CD4-positive, alpha-beta T cell treated with Interferon alpha-2 for 1 hour (primary cell): ENCODE measurements around the gene RIMS4.

ENCODE experiments used
- DNase-seq, 2 donors: peaks; one replicate each; pipeline ENCODE4 v3.0.0-alpha.2; 2020 to 2022

The RIMS4 gene

DNA sequence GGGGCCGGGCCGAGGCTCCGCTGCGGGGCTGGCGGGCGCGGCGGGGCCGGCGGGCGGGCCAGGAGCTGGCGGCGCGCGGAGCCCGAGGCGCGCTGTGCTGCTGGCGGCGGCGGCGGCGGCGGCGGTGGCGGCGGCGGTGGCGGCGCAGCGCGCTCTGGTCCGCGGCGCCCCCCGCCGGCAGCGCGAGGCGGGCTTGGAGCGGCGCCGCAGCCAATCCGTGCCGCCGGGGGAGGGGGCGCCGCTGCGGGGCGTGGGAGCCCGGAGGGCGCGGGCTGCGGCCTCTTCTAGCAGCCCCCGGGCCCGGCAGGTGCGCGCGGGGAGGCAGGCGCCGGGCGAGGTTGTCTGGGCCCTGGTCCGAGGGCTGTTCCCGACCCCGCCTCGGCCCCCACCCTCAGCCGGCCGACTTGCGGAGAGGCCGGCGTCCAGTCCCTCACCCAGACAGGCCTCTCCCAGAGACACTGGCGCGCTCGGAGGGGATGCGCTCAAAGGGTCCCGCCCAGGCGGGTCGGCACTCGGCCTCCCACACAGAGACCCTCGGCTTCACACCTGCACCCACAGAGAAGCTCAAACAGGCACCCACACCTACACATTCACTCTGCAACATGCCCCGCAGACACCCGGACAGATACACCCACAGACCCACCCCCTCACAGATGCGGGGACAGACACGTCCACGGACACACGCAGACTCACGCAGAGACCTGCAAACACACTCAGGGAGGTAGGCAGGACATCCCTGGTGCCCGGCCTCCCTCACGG lies at the start of gene RIMS4:
RIMS4 (minus strand) TSS at position 156 of the 759 bp plus-strand sequence. CDS start 275 bp downstream, outside the sequence.
- no peak for DNase-seq

DNA sequence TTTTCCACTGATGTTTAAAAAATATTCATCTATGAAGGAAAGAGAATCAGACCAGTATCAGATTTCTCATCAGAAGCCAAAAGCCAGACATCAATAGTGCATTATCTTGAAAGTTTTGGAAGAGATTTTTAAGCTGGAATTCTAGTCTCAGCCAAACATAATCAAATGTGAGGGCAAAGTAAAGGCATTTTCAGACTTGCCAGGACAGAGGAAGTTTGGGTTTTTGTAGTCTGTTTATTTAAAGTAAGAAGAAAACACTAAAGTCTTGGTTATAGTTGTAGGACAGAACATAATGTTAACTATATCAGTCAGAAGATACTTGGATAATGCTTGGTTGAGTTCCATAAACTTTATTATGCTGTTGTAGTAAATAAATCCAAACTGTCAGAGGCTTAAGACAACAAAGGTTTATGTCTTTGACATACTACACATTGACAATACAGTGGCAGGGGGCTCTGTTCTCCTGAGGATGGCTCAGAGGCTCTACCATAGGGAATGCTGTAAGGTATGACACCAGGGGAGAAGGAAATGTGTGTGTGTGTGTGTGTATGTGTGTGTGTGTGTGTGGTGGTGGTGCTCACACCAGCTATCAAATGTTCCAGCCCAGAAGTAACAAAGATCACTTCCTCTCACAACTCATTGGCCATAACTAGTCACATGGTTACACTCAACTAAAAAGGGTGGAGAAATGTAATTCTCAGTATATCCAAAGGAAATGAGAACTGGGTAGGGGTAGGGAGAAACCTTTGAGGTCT lies 48.4 kb upstream of the RIMS4 start:
- peak in 1 of 2 donors; percentile 15 for DNase-seq

DNA sequence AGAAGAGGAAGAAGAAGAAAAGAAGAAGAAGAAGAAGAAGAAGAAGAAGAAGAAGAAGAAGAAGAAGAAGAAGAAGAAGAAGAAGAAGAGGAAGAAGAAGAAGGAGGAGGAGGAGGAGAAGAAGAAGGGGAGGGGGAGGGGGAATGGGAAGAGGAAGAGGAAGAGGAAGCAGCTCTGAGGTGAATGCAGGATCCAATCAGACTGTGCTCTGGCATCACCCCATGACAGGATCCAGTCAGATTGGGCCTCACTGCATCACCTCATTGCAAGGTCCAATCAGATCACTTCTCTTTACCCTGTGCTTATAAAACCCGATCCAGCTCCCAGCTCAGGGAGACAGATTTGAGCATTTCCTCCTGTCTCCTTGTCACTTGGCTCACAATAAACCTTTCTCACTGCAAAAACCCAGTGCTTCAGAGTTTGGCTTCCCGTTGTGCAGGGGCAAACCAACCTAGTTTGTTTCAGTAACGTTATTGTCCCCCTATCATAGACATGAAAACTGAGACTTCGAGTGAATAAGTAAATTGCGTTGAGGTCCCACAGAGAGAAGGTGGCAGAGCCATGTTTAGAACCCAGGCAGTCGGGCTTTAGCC lies 46.6 kb upstream of the RIMS4 start:
- DNase-seq = no peak

DNA sequence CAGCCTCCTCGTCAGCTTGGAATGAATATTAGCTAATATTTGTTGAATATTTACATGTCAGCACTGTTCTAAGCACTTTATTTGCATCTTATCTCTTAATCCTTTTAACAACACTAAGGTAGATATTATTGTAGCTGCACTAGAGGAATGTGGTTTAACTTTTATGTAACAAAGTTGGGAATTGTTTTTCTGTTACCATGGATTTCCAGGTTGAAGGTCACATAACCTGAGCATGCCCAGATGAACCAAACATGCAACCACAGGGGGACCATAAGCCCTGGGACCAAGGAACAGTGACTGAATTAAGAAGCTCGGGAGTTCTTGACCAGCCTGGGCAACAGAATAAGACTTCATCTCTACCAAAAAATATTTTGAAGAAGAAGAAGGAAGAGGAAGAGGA lies 46.1 kb upstream of the RIMS4 start:
- DNase-seq = no peak

DNA sequence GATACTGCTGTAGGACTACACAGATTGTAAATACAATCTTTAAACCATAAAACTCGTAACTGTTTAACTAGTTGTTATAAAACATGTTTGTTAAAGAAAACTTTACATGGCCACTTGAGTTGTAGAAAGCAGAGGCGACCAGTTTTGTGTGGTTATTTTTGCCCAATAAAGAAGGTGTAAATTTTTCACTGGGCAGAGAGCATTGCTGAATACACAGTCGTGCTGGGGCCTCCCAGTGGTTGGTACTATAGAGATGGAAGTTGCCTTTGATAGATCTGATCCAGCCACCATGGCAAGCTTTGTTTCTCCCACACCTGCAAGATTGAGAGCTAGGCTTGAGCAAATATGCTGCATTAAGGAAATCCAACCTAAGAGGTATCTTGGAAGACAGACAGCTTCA lies 41.2 kb upstream of the RIMS4 start:
- DNase-seq = no peak

DNA sequence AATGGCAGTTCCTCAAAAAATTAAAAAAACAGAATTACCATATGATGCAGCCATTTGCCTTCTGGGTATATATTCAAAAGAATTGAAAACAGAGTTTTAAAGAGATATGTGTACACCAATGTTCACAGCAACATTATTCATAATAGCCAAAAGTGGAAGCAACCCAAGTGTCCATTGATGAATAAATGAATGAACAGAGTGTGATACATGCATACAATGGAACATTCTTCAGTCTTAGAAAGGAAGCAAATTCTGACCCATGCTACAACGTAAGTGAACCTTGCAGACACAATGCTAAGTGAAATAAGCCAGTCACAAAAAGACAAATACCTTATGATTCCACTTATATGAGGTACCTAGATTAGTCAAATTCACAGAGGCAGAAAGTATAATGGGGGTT lies 40.5 kb upstream of the RIMS4 start:
- no peak for DNase-seq

DNA sequence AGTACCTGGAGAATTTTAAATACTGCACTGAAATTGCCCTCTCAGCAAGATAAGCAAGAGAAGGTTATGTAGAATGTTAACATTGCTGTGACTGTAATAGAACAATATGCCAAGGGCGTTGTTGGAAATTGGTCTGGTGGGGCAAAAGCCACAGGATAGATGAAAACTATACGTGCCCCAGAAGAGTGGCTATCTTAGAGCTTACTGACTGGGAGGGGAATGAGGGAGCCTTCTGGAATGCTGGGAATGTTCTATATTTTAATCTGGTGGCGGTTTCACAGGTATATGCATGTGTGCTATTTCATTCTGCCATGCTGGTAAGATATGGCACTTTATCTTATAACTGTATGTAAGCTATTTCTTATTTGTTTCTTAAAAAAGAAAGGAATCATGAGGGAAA lies 39.9 kb upstream of the RIMS4 start:
- no peak for DNase-seq

DNA sequence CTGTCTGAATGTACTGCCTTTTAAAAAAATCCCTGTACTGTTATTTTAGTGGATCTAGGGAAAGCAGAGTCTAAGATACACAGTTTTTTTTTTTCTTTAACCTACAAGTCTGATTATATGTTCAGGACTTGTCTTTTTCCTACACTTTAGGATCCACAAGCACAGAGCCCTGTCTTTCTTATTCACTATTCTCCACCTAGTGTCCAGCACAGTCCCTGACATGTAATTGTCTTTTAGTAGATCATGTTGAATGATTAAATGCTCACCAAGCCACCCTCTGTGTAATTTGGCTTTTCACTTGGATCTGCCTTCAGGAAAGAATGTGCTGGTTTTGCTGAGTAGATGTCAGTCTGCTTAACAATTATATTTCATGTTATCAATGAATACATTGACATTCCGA lies 39.4 kb upstream of the RIMS4 start:
- DNase-seq = no peak

DNA sequence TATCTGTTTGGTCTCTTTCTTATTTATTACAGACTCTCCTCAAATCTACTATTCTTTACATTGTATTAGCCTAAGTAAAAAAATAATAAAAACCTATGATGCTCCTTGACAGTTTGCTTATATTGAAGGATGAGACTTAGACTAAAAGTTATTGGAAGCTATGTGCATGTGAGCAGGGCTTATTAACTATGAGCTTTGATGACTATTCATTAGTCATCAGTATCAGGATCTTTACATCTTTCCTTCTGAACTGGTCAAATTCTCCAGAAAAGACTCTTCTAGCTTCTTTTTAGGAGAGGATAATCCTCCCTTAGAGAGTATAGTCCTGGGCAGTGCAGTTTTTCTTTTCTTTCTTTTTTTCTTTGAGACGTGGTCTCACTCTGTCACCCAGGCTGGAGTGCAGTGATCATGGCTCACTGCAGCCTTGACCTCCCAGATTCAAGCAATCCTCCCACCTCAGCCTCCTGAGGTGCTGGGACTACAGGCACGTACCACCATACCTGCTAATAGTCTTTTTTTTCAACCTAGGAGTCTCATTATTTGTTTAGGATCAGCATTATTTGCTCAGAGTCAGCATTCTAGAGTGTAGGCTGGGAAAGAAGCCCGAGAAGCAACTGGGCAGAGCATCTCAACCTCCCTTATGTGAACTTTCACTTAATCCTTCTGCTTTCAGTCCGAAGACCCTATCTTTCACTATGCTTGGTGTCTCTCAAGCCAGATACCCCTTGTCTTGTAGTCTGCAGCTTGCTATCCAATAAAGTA lies 38.1 kb upstream of the RIMS4 start:
- no peak for DNase-seq

DNA sequence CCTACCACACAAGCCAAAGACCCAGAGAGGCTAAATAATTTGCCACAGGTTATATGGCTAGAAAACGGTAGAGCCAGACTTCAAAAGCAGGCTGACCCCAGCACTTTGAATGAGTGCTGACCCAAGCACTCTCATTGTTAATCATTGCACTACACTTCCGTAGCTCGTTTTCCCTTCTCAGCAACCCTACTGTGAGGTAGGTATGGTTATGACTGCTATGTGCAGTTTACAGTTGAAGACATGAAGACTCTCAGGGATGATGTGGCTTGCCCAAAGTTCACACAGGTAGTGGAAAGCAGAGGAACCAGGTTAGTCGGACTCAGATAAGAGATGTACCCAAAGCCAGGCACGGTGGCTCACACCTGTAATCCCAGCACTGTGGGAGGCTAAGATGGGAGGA lies 33.5 kb upstream of the RIMS4 start:
- DNase-seq = no peak

DNA sequence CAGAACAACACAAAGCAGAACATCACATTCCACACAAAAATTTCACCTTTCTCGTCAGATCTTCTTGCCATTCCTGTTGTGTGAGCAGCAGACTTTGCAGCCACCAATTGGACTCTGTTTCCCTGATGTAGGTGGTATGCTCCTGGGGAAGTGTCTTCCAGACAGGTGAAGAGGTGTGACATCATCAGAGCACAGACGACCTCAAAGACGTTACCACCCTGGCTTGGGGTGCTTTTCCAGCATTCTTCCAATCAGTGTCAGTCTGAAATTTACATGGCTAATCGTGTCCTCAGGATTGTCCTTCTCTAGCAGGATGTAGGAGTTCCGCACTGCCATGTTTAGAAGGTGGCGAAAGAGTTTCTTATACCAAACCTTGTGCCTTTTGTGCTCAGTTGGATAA lies 31.6 kb upstream of the RIMS4 start:
- no peak for DNase-seq

DNA sequence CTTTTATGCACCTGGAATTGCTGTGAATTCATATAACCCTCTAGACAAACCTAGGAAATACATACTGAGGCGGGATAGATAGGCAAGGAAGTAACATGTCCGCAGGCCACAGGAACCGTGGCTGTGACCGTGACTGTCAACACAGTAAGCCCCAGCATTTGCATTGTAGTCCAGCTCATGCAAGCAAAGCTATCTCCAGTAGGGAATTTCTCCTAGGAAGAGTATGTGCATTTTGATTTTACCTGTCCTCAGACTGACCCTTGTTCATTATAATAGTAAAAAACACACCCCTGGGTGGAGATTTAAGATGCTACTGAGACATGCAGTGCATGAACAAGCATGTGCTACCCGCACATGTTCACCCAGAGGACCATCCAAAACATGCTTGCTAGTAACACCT lies 30.5 kb upstream of the RIMS4 start:
- DNase-seq = no peak

DNA sequence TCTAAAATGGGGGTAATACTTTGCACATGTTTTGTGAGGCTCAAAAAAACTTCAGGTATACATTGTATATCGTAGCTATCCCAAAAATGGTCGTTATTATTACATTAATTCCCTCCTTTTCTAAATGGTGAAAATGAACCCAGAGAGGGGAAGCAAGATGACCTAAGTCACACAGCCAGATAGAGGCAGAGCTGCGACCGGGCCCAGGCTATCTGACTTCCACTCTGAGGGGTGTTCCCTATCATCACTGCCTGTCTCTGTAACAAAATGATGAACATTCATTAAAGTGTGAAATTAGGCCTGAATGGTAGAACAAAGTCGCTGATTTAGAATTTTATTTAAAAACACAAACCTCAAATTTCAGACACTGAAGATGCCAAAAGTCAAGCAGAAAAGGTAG lies 29.1 kb upstream of the RIMS4 start:
- no peak for DNase-seq

DNA sequence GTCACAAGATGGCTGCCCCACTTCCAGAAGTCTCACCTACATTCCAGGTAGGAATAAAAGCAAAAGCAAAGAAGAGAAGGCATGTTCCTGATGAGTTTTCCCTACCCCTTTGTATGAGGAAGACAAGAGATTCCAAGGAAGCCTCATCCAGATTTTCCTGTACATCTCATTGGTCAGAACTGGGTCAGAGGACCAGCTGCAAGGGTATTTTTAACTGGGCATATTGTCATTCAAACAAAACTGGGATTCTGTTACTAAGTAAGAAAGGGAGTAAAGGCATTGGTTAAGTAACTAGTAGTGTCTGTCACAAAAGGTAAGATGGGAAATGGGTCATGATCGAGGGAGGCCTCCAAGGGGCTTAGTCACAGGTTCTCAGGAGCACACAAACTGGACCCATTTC lies 28.2 kb upstream of the RIMS4 start:
- no peak for DNase-seq

DNA sequence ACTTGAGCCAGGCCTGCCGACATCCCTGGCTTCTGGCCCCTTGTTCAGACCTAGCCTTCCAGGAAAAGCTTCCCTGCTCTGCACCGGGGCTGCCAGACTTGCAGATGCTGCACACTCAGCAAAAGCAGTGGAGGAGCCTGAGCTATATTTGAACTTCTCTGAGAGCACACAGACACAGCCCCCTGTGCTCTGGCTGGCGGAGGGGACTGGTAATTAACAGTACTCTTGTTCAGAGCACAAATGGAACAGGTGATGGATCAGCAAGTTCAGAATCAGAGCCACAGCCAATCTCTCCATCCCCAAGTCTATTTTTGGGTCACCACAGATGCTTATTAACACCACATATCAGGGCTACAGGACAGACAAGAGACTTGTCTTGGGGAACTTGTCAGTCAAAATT lies 27.6 kb upstream of the RIMS4 start:
- DNase-seq = no peak

DNA sequence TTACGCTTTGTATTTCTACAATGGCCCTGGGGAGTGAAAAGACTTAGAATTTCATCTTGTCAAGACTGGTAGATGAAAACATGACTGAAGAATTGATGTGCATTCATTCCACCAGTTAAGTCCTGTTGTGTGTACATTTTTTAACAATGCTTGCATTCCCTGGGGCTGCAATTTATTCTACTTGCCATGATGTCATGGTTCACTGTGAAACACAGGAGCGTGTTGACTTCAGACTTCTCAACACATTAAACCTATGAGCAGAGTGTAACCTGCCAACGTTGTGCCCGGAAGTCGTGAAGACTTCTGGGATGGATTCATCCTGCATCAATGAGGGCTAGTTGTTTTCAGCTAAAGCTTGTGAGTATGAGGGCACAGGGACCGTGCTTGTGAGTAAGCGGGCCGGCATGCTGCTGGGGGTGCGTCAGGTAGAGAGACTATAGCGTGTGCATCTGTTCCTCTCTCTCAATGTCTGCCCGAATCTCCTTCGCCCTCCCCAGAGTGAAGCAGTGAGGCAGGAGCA lies 26.3 kb upstream of the RIMS4 start:
- no peak for DNase-seq

DNA sequence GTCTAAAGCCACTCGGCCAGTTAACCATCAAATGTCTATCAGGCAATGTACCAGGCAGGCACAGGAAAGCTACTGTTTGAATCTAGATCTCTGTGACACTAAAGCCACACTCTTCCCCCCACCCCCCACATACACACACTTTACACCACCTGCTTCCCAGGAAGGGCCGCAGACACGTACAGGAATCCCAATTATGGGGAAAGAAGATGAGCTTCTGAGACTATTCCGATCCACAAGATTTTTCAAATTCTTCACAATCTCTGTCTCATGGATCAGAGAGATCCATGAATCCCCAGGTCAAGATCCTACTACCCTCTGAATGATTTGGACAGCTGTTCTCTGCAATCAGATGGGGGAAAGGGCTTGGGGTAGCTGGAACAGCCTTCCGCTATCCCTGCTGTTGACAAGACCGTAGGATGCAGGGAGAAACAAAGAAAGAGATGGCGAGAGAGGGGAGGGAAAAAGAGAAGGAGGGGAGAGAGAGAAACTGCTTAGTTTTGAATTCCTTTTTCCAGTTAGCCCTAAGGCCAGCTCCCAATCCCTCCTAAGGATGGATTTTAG lies 25.4 kb upstream of the RIMS4 start:
- DNase-seq = no peak

DNA sequence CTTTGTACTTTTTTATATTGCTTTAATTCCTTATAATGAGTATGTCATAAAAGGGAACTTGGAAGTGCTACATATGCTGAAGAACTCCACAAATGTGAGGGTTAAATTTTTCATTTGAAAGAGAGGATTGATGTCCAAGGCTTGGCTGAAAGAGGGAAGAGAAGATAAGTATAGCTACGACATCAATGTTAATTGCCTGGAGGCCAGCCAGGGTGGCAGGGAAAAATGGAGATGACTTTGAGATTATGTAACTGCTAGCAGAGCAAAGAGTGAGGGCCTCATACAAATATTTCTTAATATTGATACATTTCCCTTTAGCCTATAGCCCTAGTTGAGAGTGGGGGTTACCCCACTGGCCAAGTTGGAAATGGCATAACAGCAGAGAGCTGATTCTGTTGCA lies 24.8 kb upstream of the RIMS4 start:
- DNase-seq = no peak

DNA sequence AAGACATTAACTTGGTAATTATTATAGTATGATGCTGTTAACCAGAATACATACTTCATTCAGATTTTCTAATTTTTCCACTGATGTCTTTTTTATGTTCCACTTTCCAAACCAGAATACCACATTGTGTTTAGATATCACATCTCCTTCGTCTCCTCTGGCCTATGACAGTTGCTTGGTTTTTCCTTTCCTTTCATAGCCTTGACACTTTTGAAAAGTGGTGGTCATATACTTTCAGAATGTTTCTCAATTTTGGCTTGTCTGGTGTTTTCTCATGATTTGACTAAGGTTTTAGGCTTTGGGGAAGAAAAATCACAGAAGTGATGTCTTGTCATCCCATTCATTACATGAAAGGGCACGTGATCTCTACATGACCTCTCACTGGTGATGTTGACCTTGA lies 24.3 kb upstream of the RIMS4 start:
- no peak for DNase-seq

DNA sequence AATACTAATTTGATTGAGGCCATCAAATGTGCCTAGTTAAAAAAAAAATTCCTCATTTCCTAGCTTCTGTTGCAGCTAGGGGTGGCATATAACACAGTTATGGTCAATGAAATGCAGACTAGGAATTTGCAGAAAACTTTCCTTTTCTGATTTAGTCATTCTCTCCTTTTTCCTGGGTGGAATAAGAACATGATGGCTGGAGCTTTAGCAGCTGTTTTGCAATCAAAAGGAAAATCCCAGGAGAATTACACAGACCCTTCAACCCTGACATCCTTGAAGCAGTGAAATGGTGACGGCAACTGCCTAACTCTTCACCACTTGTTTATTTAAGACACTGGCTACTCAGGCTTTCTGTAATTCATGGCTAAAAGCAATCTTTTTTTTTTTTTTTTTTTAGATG lies 23.1 kb upstream of the RIMS4 start:
- DNase-seq = no peak

DNA sequence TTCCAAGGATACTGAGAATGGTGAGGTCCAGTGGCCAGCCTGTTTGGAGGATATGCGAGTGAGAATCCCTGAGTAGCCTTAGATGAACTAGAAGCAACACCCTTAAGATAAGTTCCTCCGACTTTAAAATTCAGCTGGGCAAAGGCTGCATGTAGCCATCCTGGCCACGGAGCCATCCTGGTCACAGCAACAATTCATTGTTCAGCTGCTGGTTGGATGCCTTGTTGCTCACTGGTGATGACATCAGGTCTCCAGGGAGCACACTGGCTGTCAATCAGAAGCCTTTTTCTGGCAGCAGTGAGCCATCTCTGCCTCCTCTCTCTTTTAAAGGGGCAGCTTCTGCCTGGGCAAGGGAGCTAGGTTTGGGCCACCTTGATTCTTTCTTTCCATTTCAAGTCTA lies 22.4 kb upstream of the RIMS4 start:
- DNase-seq = no peak

DNA sequence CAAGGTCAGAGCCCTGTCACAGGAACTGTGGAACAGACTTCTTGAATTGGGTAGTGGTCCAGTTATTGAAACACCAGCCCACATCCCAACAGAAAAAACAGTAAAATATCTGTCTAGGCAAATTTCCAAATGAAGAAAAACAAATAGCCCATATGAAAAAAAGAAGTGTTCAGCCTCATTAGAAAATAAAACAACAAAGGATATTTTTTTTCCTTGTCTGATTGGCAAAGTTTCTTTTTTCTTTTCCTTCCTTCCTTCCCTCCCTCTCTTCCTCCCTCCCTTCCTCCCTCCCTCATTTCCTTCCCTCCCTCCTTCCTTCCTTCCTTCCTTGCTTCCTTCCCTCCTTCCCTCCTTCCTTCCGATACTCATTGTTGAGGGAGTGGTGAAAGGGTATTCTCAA lies 20.6 kb upstream of the RIMS4 start:
- no peak for DNase-seq

DNA sequence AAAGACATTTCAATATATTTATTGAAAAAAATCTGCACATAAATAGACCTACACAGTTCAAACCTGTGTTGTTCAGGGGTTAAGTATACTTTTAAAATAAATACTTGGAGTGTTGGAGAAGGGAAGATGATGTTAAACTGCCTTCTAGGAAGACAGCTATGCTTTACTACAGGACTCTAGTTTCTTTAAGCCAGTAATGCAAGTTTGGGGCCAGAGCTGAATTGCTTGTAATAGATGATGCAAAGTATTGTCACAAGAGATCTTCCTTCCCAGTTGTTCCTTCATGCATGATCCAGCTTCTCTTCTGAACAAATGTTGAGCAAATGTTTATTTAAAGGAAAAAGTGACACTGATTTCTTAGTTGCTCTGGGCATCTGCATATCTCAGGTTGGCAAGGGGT lies 20.2 kb upstream of the RIMS4 start:
- no peak for DNase-seq
